Glutamatergic neuron (in vitro differentiated cells): ENCODE data around the gene DNAH6. TPM values are rescaled to one million over a fixed set of nuclear protein-coding genes. Genes with fewer than 3 reads are reported as not detected.

Source experiments
- DNase-seq: peaks from one replicate; pipeline ENCODE4 v3.0.0; 2022
- H3K27ac Mint-ChIP-seq: one replicate; pipeline ENCODE4 v1.8.0; 2020; ENCODE audit warnings: mild to moderate bottlenecking, mixed read lengths, inconsistent platforms; ENCODE audit not compliant: unreplicated experiment
- H3K27me3 Mint-ChIP-seq: one replicate; pipeline ENCODE4 v1.8.0; 2020; ENCODE audit warnings: mild to moderate bottlenecking, moderate library complexity, mixed read lengths, inconsistent platforms; ENCODE audit not compliant: unreplicated experiment
- H3K36me3 Mint-ChIP-seq: one replicate; pipeline ENCODE4 v1.8.0; 2020; ENCODE audit warnings: mild to moderate bottlenecking, mixed read lengths, inconsistent platforms; ENCODE audit not compliant: unreplicated experiment
- H3K4me1 Mint-ChIP-seq: one replicate; pipeline ENCODE4 v1.8.0; 2020; ENCODE audit warnings: mild to moderate bottlenecking, low read depth, mixed read lengths, inconsistent platforms; ENCODE audit not compliant: unreplicated experiment
- H3K4me3 Mint-ChIP-seq: one replicate; pipeline ENCODE4 v1.8.0; 2020; ENCODE audit warnings: mild to moderate bottlenecking, mixed read lengths, inconsistent platforms; ENCODE audit not compliant: unreplicated experiment
- H3K9me3 Mint-ChIP-seq: one replicate; pipeline ENCODE4 v1.8.0; 2020; ENCODE audit warnings: mild to moderate bottlenecking, moderate library complexity, mixed read lengths, inconsistent platforms; ENCODE audit not compliant: unreplicated experiment
- total RNA-seq: library from RNA; stranded (reverse); fragmentation: NEBNext Ultra II Directional; extraction: Animal tissue kit (Norgen Biotek cat#: 25700); gene quantifications from one replicate; pipeline ENCODE4 v1.2.1, GENCODE V29; 2021; ENCODE audit not compliant: unreplicated experiment
- TF ChIP-seq, protein P1 (sequence below): fragments of 200-600 bp; sonication (generic); IDR thresholded peaks from one replicate; pipeline ENCODE4 v1.5.0; 2021; ENCODE audit not compliant: partially characterized antibody, unreplicated experiment

DNAH6 gene
- total RNA-seq, 1 donor from 2014 or later = 0.86 TPM

DNA sequence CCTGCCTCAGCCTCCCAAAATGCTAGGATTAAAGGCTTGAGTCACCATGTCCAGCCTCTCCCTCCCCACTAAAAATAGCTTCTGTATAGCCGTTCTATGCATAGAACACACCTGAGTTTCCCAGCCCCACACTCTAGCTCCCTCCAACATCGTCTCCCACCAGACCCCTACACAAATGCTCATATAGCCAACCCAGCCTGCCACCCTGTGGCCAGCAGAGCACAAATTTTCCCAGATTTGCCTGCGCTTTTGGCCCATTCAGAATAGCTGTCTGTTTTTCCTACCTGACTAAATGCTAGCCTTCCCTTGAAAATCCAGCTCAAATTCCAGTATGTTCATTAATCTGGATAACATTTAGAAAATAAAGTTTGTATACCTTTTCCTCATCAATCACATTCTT is 341.8 kb downstream of the DNAH6 start:
- no peak overlapping the region for H3K27ac Mint-ChIP-seq
- H3K4me3 Mint-ChIP-seq = no peak overlapping the region
- peaks cover 5% of the 10 kb centered on the region for H3K36me3 Mint-ChIP-seq
- H3K4me1 Mint-ChIP-seq = peaks cover 2% of the 10 kb centered on the region
- TF ChIP-seq, protein P1, sequence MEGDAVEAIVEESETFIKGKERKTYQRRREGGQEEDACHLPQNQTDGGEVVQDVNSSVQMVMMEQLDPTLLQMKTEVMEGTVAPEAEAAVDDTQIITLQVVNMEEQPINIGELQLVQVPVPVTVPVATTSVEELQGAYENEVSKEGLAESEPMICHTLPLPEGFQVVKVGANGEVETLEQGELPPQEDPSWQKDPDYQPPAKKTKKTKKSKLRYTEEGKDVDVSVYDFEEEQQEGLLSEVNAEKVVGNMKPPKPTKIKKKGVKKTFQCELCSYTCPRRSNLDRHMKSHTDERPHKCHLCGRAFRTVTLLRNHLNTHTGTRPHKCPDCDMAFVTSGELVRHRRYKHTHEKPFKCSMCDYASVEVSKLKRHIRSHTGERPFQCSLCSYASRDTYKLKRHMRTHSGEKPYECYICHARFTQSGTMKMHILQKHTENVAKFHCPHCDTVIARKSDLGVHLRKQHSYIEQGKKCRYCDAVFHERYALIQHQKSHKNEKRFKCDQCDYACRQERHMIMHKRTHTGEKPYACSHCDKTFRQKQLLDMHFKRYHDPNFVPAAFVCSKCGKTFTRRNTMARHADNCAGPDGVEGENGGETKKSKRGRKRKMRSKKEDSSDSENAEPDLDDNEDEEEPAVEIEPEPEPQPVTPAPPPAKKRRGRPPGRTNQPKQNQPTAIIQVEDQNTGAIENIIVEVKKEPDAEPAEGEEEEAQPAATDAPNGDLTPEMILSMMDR = no peak
- H3K27me3 Mint-ChIP-seq = peaks cover 1% of the 10 kb centered on the region
- peaks cover 2% of the 10 kb centered on the region for H3K9me3 Mint-ChIP-seq
- DNase-seq = no peak

GRCh38 chr2:84858937-84859336 is 342.6 kb downstream of the DNAH6 start:
- Mint-ChIP-seq H3K27me3 (peaks cover 1% of the 10 kb centered on the region), H3K27ac (no peak overlapping the region), H3K36me3 (peaks cover 5% of the 10 kb centered on the region), H3K4me3 (no peak overlapping the region), H3K9me3 (peaks cover 2% of the 10 kb centered on the region), H3K4me1 (peaks cover 2% of the 10 kb centered on the region)
- no peak for DNase-seq
- TF ChIP-seq, protein P1 = no peak

- H3K27ac Mint-ChIP-seq = no peak overlapping the region
- no peak overlapping the region for H3K4me3 Mint-ChIP-seq
- no peaks in the 10 kb centered on the region for H3K4me1 Mint-ChIP-seq
- no peak for DNase-seq
- peaks cover 2% of the 10 kb centered on the region for H3K9me3 Mint-ChIP-seq
- peaks cover 4% of the 10 kb centered on the region for H3K36me3 Mint-ChIP-seq
- peaks cover 4% of the 10 kb centered on the region for H3K27me3 Mint-ChIP-seq
- TF ChIP-seq, protein P1 = no peak
Observed at GRCh38 chr2:84861539-84861938, 345.2 kb downstream of the DNAH6 start.

GRCh38 chr2:84862006-84862405 is 345.7 kb downstream of the DNAH6 start:
- no peak for DNase-seq
- no peak overlapping the region for H3K27ac Mint-ChIP-seq
- TF ChIP-seq, protein P1 = no peak
- peaks cover 4% of the 10 kb centered on the region for H3K27me3 Mint-ChIP-seq
- H3K9me3 Mint-ChIP-seq = peaks cover 2% of the 10 kb centered on the region
- no peaks in the 10 kb centered on the region for H3K36me3 Mint-ChIP-seq
- no peaks in the 10 kb centered on the region for H3K4me1 Mint-ChIP-seq
- H3K4me3 Mint-ChIP-seq = no peak overlapping the region

- TF ChIP-seq, protein P1 = no peak
- DNase-seq = no peak
- peaks cover 4% of the 10 kb centered on the region for H3K27me3 Mint-ChIP-seq
- no peak overlapping the region for H3K27ac Mint-ChIP-seq
- no peaks in the 10 kb centered on the region for H3K36me3 Mint-ChIP-seq
- H3K4me1 Mint-ChIP-seq = no peaks in the 10 kb centered on the region
- H3K9me3 Mint-ChIP-seq = no peaks in the 10 kb centered on the region
- no peak overlapping the region for H3K4me3 Mint-ChIP-seq
Observed at GRCh38 chr2:84865181-84865783, 349.0 kb downstream of the DNAH6 start.
